ENCODE data around the gene CRYZ. TPM values are rescaled to one million over a fixed set of nuclear protein-coding genes. Genes with fewer than 3 reads are reported as not detected.
A peak's percentile ranks its signal among the peaks of the same experiment; 100 is the strongest.

The CRYZ gene
- polyA plus RNA-seq, 1 experiment: 108 TPM

DNA sequence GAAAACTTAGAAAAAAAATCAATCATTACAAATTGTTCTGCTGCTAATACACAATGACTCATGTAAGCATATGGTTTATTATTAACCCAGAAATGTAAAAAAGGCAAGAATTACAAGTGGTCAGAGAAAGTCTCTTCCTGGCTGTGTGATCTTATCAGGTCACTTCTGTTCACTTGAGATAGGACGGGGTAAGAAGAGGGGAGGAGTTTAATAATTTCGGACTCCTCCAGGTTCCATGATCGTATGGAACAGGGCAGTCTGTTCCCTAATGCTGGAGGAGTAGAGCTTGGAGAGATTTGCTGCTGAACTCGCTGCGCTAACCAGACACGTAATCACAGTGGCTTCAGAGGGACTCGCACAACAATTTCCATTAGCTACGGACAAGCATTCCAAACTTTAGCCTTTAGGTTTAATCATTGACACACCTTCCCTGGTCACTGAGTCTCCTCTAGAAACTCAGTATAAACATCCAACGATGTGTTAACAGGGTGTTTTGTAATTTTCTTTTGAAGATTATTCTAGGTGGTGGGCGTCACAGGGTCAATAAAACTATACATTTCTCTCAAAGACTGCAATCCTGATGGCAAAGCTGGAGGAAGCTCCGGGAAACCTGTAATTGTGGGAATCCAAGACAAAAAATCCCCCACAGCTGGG is 1.3 kb downstream of the CRYZ start:
- no peak for DNase-seq (ENCODE audit: low read depth, low spot score)
- Histone ChIP-seq H3K27ac (ENCODE audit: low read depth, low read length) (no peak overlapping the region), H3K27me3 (ENCODE audit: control insufficient read depth, insufficient read depth, low read length) (no peaks in the 10 kb centered on the region), H3K9me3 (ENCODE audit: control insufficient read depth, insufficient read depth, low read length) (no peaks in the 10 kb centered on the region), H3K4me3 (ENCODE audit: low read depth, low read length) (peak overlapping the region; percentile 95)
- ChIA-PET CTCF (interaction anchor here (3.4 kb wide), 1 partner anchor 42 kb away, joined by 19 read pairs; no protein-coding TSS in a partner anchor), POLR2A (interaction anchor here (0.7 kb wide), 1 partner anchor 932 kb away, joined by 4 read pairs; no protein-coding TSS in a partner anchor)
- TF ChIP-seq, protein P1, sequence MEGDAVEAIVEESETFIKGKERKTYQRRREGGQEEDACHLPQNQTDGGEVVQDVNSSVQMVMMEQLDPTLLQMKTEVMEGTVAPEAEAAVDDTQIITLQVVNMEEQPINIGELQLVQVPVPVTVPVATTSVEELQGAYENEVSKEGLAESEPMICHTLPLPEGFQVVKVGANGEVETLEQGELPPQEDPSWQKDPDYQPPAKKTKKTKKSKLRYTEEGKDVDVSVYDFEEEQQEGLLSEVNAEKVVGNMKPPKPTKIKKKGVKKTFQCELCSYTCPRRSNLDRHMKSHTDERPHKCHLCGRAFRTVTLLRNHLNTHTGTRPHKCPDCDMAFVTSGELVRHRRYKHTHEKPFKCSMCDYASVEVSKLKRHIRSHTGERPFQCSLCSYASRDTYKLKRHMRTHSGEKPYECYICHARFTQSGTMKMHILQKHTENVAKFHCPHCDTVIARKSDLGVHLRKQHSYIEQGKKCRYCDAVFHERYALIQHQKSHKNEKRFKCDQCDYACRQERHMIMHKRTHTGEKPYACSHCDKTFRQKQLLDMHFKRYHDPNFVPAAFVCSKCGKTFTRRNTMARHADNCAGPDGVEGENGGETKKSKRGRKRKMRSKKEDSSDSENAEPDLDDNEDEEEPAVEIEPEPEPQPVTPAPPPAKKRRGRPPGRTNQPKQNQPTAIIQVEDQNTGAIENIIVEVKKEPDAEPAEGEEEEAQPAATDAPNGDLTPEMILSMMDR (IDR thresholded peaks at IDR 0.05; ENCODE audit: low read depth, low read length): no peak

DNA sequence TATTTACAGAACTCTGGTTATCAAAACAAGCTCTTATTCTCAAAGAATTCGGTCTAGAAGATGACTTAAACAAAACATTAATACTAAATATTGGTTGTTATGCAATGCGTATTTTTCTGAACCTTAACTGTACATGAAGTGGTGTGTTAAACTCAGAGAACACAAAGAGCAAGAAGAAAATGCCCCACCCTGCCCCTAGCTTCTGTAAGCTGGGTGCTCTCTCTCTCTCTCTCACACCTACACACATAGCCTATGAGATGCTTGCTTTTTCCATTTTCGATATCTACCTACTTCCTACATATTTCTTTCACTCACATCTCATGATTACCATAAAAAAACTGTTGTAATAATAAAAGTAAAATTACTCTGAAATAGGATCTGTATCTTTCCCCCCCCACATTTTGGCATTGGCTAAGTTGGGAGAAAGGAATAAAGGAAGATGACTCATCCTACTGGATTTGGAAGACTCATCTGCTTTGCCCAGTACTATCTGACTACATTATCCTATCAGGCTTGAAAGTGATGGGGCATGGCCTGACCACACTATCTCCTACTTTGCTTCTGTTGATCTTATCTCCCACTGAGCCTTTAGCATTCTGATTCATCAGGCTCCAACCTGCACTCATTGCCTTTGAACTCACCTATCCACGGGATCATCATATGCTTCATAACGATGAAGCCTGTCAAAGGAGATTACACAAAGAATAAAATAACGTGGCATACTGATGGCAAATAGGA is 2.9 kb downstream of the CRYZ start:
- POLR2A ChIA-PET: interaction anchor here (0.7 kb wide), 1 partner anchor 304 kb away, joined by 3 read pairs; no protein-coding TSS in a partner anchor
- DNase-seq (ENCODE audit: low read depth, low spot score): no peak
- TF ChIP-seq, protein P1 (IDR thresholded peaks at IDR 0.05; ENCODE audit: low read depth, low read length): no peak
- CTCF ChIA-PET: interaction anchor here (0.7 to 1.4 kb wide), 2 partner anchors 10 to 40 kb away, joined by 3 read pairs; no protein-coding TSS in a partner anchor
- H3K4me3 ChIP-seq (ENCODE audit: low read depth, low read length): no peak overlapping the region
- H3K27ac ChIP-seq (ENCODE audit: low read depth, low read length): no peak overlapping the region
- H3K27me3 ChIP-seq (ENCODE audit: control insufficient read depth, insufficient read depth, low read length): no peaks in the 10 kb centered on the region
- H3K9me3 ChIP-seq (ENCODE audit: control insufficient read depth, insufficient read depth, low read length): peaks cover 7% of the 10 kb centered on the region

DNA sequence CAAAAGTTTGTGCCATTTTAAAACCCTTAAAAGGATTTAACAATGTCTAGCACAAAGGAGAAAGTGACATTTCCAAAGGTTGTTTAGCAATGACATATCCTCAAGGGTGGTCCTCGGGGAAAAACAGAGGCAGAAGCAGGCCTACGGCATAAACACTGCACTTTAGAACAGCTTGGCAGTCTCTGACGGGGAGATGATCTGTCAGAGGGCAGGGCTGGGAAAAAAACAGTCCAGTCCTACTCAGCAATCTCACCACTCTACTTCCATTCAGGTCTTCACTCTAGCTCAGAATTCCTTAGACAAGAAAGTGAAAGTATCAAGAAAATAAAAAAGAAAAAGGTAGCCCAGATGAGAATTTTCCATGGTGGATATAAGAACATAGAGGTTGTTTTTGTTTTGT is 4.1 kb downstream of the CRYZ start:
- H3K9me3 ChIP-seq (ENCODE audit: control insufficient read depth, insufficient read depth, low read length): peaks cover 7% of the 10 kb centered on the region
- TF ChIP-seq, protein P1 (IDR thresholded peaks at IDR 0.05; ENCODE audit: low read depth, low read length): no peak
- CTCF ChIA-PET: interaction anchor here (0.9 to 1.4 kb wide), 2 partner anchors 10 to 39 kb away, joined by 3 read pairs; no protein-coding TSS in a partner anchor

DNA sequence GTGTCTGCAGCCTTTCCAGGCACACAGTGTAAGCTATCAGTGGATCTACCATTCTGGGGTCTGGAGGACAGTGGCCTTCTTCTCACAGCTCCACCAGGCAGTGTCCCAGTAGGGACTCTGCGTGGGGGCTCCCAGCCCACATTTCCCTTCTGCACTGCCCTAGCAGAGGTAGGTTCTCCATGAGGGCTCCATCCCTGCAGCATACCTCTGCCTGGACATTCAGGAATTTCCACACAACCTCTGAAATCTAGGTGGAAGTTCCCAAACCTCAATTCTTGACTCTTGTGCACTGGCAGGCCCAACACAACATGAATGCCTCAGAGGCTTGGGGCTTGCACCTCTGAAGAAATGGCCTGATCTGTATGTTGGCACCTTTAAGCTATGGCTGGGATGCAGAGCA is 6.8 kb downstream of the CRYZ start:
- CTCF ChIA-PET: no interaction called here
- no peak overlapping the region for H3K27ac ChIP-seq (ENCODE audit: low read depth, low read length)
- TF ChIP-seq, protein P1 (IDR thresholded peaks at IDR 0.05; ENCODE audit: low read depth, low read length): no peak
- no peak overlapping the region for H3K4me3 ChIP-seq (ENCODE audit: low read depth, low read length)
- no peak for DNase-seq (ENCODE audit: low read depth, low spot score)
- H3K27me3 ChIP-seq (ENCODE audit: control insufficient read depth, insufficient read depth, low read length): no peaks in the 10 kb centered on the region
- POLR2A ChIA-PET: no interaction called here
- H3K9me3 ChIP-seq (ENCODE audit: control insufficient read depth, insufficient read depth, low read length): peaks cover 7% of the 10 kb centered on the region

More for the DNA sequence above, 4.1 kb downstream of the CRYZ start:
- no peak overlapping the region for H3K27ac ChIP-seq (ENCODE audit: low read depth, low read length)
- no peaks in the 10 kb centered on the region for H3K27me3 ChIP-seq (ENCODE audit: control insufficient read depth, insufficient read depth, low read length)
- no peak for DNase-seq (ENCODE audit: low read depth, low spot score)
- POLR2A ChIA-PET: no interaction called here
- H3K4me3 ChIP-seq (ENCODE audit: low read depth, low read length): no peak overlapping the region

DNA sequence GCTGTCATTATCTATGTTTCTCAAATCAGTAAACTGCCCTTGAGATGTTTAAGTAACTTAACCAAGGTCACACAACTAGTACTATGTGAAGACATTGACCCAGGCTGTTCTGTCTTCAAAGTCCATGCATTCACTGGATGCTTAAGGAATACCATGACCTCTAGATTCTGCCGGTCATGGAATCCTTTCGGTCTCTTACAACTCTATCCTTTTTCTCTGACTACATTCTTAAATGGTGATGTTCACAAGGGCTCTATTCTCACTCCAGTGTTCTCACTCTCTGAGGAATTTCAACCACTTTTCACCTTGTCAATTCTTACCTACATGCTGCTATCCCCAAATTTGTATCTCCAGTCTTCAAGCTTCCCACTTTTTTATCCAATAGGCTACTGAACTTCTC is 15.2 kb downstream of the CRYZ start:
- Histone ChIP-seq H3K4me3 (ENCODE audit: low read depth, low read length) (no peak overlapping the region), H3K27me3 (ENCODE audit: control insufficient read depth, insufficient read depth, low read length) (no peaks in the 10 kb centered on the region), H3K27ac (ENCODE audit: low read depth, low read length) (no peak overlapping the region), H3K9me3 (ENCODE audit: control insufficient read depth, insufficient read depth, low read length) (no peaks in the 10 kb centered on the region)
- ChIA-PET POLR2A (no interaction called here), CTCF (interaction anchor here (1.8 to 5.8 kb wide), 2 partner anchors 16 to 27 kb away, joined by 7 to 38 read pairs; no protein-coding TSS in a partner anchor)
- DNase-seq (ENCODE audit: low read depth, low spot score): no peak
- TF ChIP-seq, protein P1 (IDR thresholded peaks at IDR 0.05; ENCODE audit: low read depth, low read length): no peak

Data from AG04450 (cell line).